ENCODE data around the gene F2R. TPM values are rescaled to one million over a fixed set of nuclear protein-coding genes. Genes with fewer than 3 reads are reported as not detected.
"Not testable (repeated sequence)": the region's sequence is repeated elsewhere in the genome, so short reads cannot be mapped to it uniquely, and the experiment has no call there.

F2R gene
- total and polyA plus RNA-seq, 2 of the 8 experiments (the other 6 are each of a cell fraction or from before 2014, with no cell fraction given) = 23.8 to 29.1 TPM

GRCh38 chr5:76761118-76761517 lies 45.2 kb downstream of the F2R start:
- H3K18ac ChIP-seq (ENCODE audit: extremely low read depth, low read length); H3K14ac ChIP-seq (ENCODE audit: insufficient read length); H2BK20ac ChIP-seq (ENCODE audit: low read length); H4K91ac ChIP-seq (replicated peaks; ENCODE audit: insufficient read length, low read length); FAIRE-seq; H2BK120ac ChIP-seq (replicated peaks; ENCODE audit: low read depth, low read length); H3K56ac ChIP-seq (replicated peaks; ENCODE audit: insufficient read length, low read depth, low read length); H3K27me3 ChIP-seq (replicated peaks in 1 of 4; ENCODE audit: control insufficient read depth in 3 of 4, extremely low read depth in 1 of 4, insufficient read depth in 3 of 4, low read length in 3 of 4); H3K23ac ChIP-seq (ENCODE audit: insufficient read length); H3K9ac ChIP-seq (replicated peaks in 1 of 4; ENCODE audit: extremely low read depth in 1 of 4, low read depth in 3 of 4, low read length in 3 of 4); H2AFZ ChIP-seq (ENCODE audit: low read length); H3K23me2 ChIP-seq (ENCODE audit: low read depth, low read length); H2BK5ac ChIP-seq (ENCODE audit: low read depth, low read length); H3K4me2 ChIP-seq (ENCODE audit: insufficient read depth in 1 of 2, low read depth in 2 of 2, low read length in 2 of 2); H2BK15ac ChIP-seq (ENCODE audit: low read length); H3K27ac ChIP-seq (ENCODE audit: low read depth, low read length); H3K4ac ChIP-seq (replicated peaks; ENCODE audit: insufficient read length, low read depth, low read length); H4K8ac ChIP-seq (ENCODE audit: extremely low read depth, insufficient read depth, low read length); H4K5ac ChIP-seq (ENCODE audit: insufficient read length, low read depth, low read length); H2BK12ac ChIP-seq (ENCODE audit: low read depth, low read length); H3K79me1 ChIP-seq (ENCODE audit: low read depth, low read length); H2AK5ac ChIP-seq (ENCODE audit: low read depth, low read length); H4K20me1 ChIP-seq (replicated peaks in 1 of 2; ENCODE audit: control insufficient read depth in 1 of 2, insufficient read depth in 2 of 2, low read length in 2 of 2); H3K4me1 ChIP-seq (replicated peaks in 1 of 4; ENCODE audit: control insufficient read depth in 3 of 4, insufficient read depth in 4 of 4, low read length in 3 of 4); H3K4me3 ChIP-seq (ENCODE audit: extremely low read depth in 1 of 4, insufficient read depth in 2 of 4, low read depth in 3 of 4, low read length in 4 of 4); H3K36me3 ChIP-seq (ENCODE audit: control insufficient read depth in 2 of 4, insufficient read depth in 4 of 4, low read length in 3 of 4); H3K9me3 ChIP-seq (ENCODE audit: insufficient read depth in 2 of 2, low read depth in 1 of 2, low read length in 1 of 2); H3K79me2 ChIP-seq (ENCODE audit: control insufficient read depth in 1 of 2, insufficient read depth in 2 of 2, low read length in 2 of 2); DNase-seq (ENCODE audit: low read depth in 1 of 2, low spot score in 2 of 2); POLR2A ChIA-PET (ENCODE audit: partially characterized antibody): not testable (repeated sequence)
- WGBS, 2 experiments (ENCODE audit: extremely low coverage in 1 of 2, insufficient coverage in 1 of 2, insufficient read length in 1 of 2, insufficient replicate concordance in 2 of 2, low coverage in 1 of 2, low lambda C conversion rate in 2 of 2, missing lambda C conversion rate in 1 of 2) = 93% methylated on average over 9 of the region's 9 CpGs; no CpG with 5 or more reads in 1 of the 2 experiments
- CTCF ChIA-PET (ENCODE audit: partially characterized antibody) = interaction anchor here (1.0 to 2.3 kb wide), 2 partner anchors 14 to 57 kb away, joined by 3 to 21 read pairs; no protein-coding TSS in a partner anchor

Data from H1 (cell line).